GM23338 (cell line): ENCODE data around the gene MATCAP1. TPM values are rescaled to one million over a fixed set of nuclear protein-coding genes. Genes with fewer than 3 reads are reported as not detected.

Experiments
- ATAC-seq: fragments of 200-7000 bp; cut with Tn5 transposase; 3 replicates; pipeline ENCODE4 v1.9.1; 2020
- DNase-seq: peaks from one replicate; pipeline ENCODE4 v3.0.0-alpha.2; 2015; ENCODE audit warnings: low spot score
- H2AFZ ChIP-seq: fragments of 200-600 bp; sonication (generic); 2 replicates; pipeline ENCODE4 v1.8.0; 2016; ENCODE audit warnings: antibody characterized with exemption, mild to moderate bottlenecking, moderate library complexity
- H3F3A ChIP-seq: fragments of 200-600 bp; sonication (generic); replicated peaks from 2 replicates; pipeline ENCODE4 v1.8.0; 2017; ENCODE audit warnings: antibody characterized with exemption, mixed run types, low read depth
- H3K27ac ChIP-seq: fragments of 200-600 bp; sonication (generic); 2 replicates; pipeline ENCODE4 v1.6.1; 2016; ENCODE audit warnings: low read depth
- H3K27me3 ChIP-seq: fragments of 200-600 bp; sonication (generic); 2 replicates; pipeline ENCODE4 v1.8.0; 2016; ENCODE audit warnings: mild to moderate bottlenecking, mixed run types, moderate library complexity; ENCODE audit not compliant: insufficient read depth
- H3K36me3 ChIP-seq: fragments of 200-600 bp; sonication (generic); 2 replicates; pipeline ENCODE4 v1.8.0; 2016; ENCODE audit warnings: mild to moderate bottlenecking; ENCODE audit not compliant: insufficient read depth
- H3K4me1 ChIP-seq: fragments of 200-600 bp; sonication (generic); 2 replicates; pipeline ENCODE4 v1.8.0; 2016; ENCODE audit warnings: mild to moderate bottlenecking, moderate library complexity; ENCODE audit not compliant: insufficient read depth
- H3K4me2 ChIP-seq: fragments of 200-600 bp; sonication (generic); 2 replicates; pipeline ENCODE4 v1.7.1; 2017; ENCODE audit warnings: mixed run types
- H3K4me3 ChIP-seq: fragments of 200-600 bp; sonication (generic); 2 replicates; pipeline ENCODE4 v1.6.1; 2016; ENCODE audit warnings: mixed run types
- H3K79me2 ChIP-seq: fragments of 200-600 bp; sonication (generic); replicated peaks from 2 replicates; pipeline ENCODE4 v1.8.0; 2017; ENCODE audit warnings: mild to moderate bottlenecking; ENCODE audit not compliant: insufficient read depth
- H3K9me2 ChIP-seq: fragments of 200-600 bp; sonication (generic); 2 replicates; pipeline ENCODE4 v1.8.0; 2017; ENCODE audit not compliant: insufficient read depth
- H4K20me1 ChIP-seq: fragments of 200-600 bp; sonication (generic); replicated peaks from 2 replicates; pipeline ENCODE4 v1.8.0; 2017; ENCODE audit warnings: mild to moderate bottlenecking; ENCODE audit not compliant: insufficient read depth
- H3K27ac Mint-ChIP-seq: 2 replicates; pipeline ENCODE4 v1.8.0; 2020; ENCODE audit warnings: inconsistent platforms, mild to moderate bottlenecking, moderate library complexity, mixed read lengths
- H3K27me3 Mint-ChIP-seq: 3 replicates; pipeline ENCODE4 v1.8.0; 2022; ENCODE audit warnings: low read depth, mild to moderate bottlenecking, moderate library complexity, mixed read lengths, inconsistent platforms; ENCODE audit not compliant: insufficient read depth, poor library complexity
- H3K36me3 Mint-ChIP-seq: 3 replicates; pipeline ENCODE4 v1.8.0; 2021; ENCODE audit warnings: low read depth, mild to moderate bottlenecking, inconsistent platforms, moderate library complexity, mixed read lengths
- H3K4me1 Mint-ChIP-seq: 3 replicates; pipeline ENCODE4 v1.8.0; 2020; ENCODE audit warnings: mild to moderate bottlenecking, inconsistent platforms, mixed read lengths
- H3K4me3 Mint-ChIP-seq: 3 replicates; pipeline ENCODE4 v1.8.0; 2021; ENCODE audit warnings: moderate library complexity, mild to moderate bottlenecking, inconsistent platforms, mixed read lengths
- H3K9me3 Mint-ChIP-seq: 3 replicates; pipeline ENCODE4 v1.8.0; 2020; ENCODE audit warnings: moderate library complexity, mild to moderate bottlenecking, inconsistent platforms, mixed read lengths
- CREB1 ChIP-seq: fragments of 250-450 bp; sonication (Bioruptor Pico); IDR thresholded peaks from 2 replicates; pipeline ENCODE4 v1.5.0; 2020; ENCODE audit warnings: low read depth, mild to moderate bottlenecking, moderate library complexity
- CTCF ChIP-seq, 2 experiments: fragments of 200-600 bp in 1 of 2; sonication (generic) in 1 of 2; conservative IDR thresholded peaks; 2 replicates each; pipeline versions ENCODE4 v1.5.1 to v1.6.1; 2016 to 2017; ENCODE audit warnings: antibody characterized with exemption in 2 of 2, low read depth in 2 of 2, mild to moderate bottlenecking in 2 of 2, moderate library complexity in 1 of 2
- EZH2phosphoT487 ChIP-seq: fragments of 200-600 bp; sonication (generic); IDR thresholded peaks from one replicate; pipeline ENCODE4 v1.8.1; 2018; ENCODE audit warnings: antibody characterized with exemption; ENCODE audit not compliant: unreplicated experiment
- JUNB ChIP-seq: IDR thresholded peaks from one replicate; pipeline ENCODE4 v1.6.1; 2016; ENCODE audit warnings: antibody characterized with exemption; ENCODE audit not compliant: unreplicated experiment
- NANOG ChIP-seq: IDR thresholded peaks from 2 replicates; pipeline ENCODE4 v1.6.1; 2016; ENCODE audit warnings: antibody characterized with exemption, borderline replicate concordance
- ZNF114 ChIP-seq: fragments of 250-450 bp; sonication (Bioruptor Pico); IDR thresholded peaks from 2 replicates; pipeline ENCODE4 v1.5.0; 2020; ENCODE audit warnings: mild to moderate bottlenecking, moderate library complexity
- ZNF331 ChIP-seq: fragments of 250-450 bp; sonication (Bioruptor Pico); IDR thresholded peaks from 2 replicates; pipeline ENCODE4 v1.5.0; 2020; ENCODE audit warnings: low read depth, mild to moderate bottlenecking, moderate library complexity
- polyA plus RNA-seq: library from polyadenylated mRNA; unstranded; fragments of >200 nt; fragmentation: Nextera tagmentation; extraction: Ambion mirVana; gene quantifications from 2 replicates; pipeline ENCODE4 v1.2.1, GENCODE V29; 2016
- total RNA-seq: library from RNA; depleted of rRNA; stranded (reverse); fragments of >200 nt; shearing (Covaris generic); gene quantifications from 2 replicates; pipeline ENCODE4 v1.2.3, GENCODE V29; 2014
- TF ChIP-seq, protein P1 (sequence below): fragments of 250-450 bp; sonication (Bioruptor Pico); IDR thresholded peaks from 2 replicates; pipeline ENCODE4 v1.5.0; 2020; ENCODE audit warnings: mild to moderate bottlenecking, moderate library complexity
- TF ChIP-seq, protein P2 (sequence below): IDR thresholded peaks from one replicate; pipeline ENCODE4 v1.6.1; 2018; ENCODE audit warnings: antibody characterized with exemption; ENCODE audit not compliant: unreplicated experiment

MATCAP1 gene
- total and polyA plus RNA-seq, 2 experiments from 2014 or later, result 9.5 to 22.7 TPM

DNA sequence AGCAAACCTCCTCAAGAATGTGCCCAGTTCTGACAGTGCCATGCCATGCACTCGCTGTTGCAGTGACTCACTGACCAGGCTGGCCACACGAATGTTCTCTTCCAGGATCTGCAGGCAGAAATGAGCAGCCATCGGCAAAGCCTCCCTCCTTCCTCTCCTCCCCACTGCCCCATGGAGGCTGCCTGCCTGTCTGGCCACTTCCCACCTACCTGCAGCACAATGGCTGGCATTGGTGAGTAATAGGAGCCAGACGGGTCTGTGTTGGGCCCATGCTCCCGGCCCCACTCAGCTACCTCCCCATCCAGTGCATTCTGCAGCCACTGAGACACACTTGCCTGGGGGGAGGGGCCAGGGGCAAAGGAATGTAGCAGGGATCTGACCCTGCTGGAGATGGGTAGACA, 2.8 kb upstream of the MATCAP1 start:
- H3K4me1 Mint-ChIP-seq, result peaks cover 19% of the 10 kb centered on the region
- no peak overlapping the region for H2AFZ ChIP-seq
- ATAC-seq, result no peak

More for the DNA sequence above, 2.8 kb upstream of the MATCAP1 start:
- Mint-ChIP-seq H3K27me3 (peaks cover 30% of the 10 kb centered on the region), H3K4me3 (no peak overlapping the region), H3K36me3 (no peaks in the 10 kb centered on the region; the same call in 2 of the 3 replicates), H3K9me3 (no peaks in the 10 kb centered on the region; the same call in 2 of the 3 replicates), H3K27ac (no peak overlapping the region)
- H3K4me3 ChIP-seq, result no peak overlapping the region
- H3F3A ChIP-seq, result 0 out of 2 replicates have a peak, but pooled peaks cover 3% of the 10 kb centered on the region
- no peaks in the 10 kb centered on the region for H4K20me1 ChIP-seq
- H3K27me3 ChIP-seq, result peaks cover 28% of the 10 kb centered on the region
- H3K4me2 ChIP-seq, result no peak overlapping the region
- peak; percentile 58 for DNase-seq
- TF ChIP-seq, protein P1, sequence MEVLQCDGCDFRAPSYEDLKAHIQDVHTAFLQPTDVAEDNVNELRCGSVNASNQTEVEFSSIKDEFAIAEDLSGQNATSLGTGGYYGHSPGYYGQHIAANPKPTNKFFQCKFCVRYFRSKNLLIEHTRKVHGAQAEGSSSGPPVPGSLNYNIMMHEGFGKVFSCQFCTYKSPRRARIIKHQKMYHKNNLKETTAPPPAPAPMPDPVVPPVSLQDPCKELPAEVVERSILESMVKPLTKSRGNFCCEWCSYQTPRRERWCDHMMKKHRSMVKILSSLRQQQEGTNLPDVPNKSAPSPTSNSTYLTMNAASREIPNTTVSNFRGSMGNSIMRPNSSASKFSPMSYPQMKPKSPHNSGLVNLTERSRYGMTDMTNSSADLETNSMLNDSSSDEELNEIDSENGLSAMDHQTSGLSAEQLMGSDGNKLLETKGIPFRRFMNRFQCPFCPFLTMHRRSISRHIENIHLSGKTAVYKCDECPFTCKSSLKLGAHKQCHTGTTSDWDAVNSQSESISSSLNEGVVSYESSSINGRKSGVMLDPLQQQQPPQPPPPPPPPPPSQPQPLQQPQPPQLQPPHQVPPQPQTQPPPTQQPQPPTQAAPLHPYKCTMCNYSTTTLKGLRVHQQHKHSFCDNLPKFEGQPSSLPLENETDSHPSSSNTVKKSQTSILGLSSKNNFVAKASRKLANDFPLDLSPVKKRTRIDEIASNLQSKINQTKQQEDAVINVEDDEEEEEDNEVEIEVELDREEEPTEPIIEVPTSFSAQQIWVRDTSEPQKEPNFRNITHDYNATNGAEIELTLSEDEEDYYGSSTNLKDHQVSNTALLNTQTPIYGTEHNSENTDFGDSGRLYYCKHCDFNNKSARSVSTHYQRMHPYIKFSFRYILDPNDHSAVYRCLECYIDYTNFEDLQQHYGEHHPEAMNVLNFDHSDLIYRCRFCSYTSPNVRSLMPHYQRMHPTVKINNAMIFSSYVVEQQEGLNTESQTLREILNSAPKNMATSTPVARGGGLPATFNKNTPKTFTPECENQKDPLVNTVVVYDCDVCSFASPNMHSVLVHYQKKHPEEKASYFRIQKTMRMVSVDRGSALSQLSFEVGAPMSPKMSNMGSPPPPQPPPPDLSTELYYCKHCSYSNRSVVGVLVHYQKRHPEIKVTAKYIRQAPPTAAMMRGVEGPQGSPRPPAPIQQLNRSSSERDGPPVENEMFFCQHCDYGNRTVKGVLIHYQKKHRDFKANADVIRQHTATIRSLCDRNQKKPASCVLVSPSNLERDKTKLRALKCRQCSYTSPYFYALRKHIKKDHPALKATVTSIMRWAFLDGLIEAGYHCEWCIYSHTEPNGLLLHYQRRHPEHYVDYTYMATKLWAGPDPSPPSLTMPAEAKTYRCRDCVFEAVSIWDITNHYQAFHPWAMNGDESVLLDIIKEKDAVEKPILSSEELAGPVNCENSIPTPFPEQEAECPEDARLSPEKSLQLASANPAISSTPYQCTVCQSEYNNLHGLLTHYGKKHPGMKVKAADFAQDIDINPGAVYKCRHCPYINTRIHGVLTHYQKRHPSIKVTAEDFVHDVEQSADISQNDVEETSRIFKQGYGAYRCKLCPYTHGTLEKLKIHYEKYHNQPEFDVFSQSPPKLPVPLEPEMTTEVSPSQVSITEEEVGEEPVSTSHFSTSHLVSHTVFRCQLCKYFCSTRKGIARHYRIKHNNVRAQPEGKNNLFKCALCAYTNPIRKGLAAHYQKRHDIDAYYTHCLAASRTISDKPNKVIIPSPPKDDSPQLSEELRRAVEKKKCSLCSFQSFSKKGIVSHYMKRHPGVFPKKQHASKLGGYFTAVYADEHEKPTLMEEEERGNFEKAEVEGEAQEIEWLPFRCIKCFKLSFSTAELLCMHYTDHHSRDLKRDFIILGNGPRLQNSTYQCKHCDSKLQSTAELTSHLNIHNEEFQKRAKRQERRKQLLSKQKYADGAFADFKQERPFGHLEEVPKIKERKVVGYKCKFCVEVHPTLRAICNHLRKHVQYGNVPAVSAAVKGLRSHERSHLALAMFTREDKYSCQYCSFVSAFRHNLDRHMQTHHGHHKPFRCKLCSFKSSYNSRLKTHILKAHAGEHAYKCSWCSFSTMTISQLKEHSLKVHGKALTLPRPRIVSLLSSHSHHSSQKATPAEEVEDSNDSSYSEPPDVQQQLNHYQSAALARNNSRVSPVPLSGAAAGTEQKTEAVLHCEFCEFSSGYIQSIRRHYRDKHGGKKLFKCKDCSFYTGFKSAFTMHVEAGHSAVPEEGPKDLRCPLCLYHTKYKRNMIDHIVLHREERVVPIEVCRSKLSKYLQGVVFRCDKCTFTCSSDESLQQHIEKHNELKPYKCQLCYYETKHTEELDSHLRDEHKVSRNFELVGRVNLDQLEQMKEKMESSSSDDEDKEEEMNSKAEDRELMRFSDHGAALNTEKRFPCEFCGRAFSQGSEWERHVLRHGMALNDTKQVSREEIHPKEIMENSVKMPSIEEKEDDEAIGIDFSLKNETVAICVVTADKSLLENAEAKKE (CRISPR knock-in tag), result no peak
- TF ChIP-seq ZNF114 (CRISPR knock-in tag) (no peak), NANOG (no peak), JUNB (no peak), CREB1 (CRISPR knock-in tag) (no peak), ZNF331 (CRISPR knock-in tag) (no peak), CTCF (conservative IDR thresholded peaks at IDR 0.05; ENCODE audit: low read depth in 2 of 2) (no peak), EZH2phosphoT487 (no peak)
- TF ChIP-seq, protein P2, sequence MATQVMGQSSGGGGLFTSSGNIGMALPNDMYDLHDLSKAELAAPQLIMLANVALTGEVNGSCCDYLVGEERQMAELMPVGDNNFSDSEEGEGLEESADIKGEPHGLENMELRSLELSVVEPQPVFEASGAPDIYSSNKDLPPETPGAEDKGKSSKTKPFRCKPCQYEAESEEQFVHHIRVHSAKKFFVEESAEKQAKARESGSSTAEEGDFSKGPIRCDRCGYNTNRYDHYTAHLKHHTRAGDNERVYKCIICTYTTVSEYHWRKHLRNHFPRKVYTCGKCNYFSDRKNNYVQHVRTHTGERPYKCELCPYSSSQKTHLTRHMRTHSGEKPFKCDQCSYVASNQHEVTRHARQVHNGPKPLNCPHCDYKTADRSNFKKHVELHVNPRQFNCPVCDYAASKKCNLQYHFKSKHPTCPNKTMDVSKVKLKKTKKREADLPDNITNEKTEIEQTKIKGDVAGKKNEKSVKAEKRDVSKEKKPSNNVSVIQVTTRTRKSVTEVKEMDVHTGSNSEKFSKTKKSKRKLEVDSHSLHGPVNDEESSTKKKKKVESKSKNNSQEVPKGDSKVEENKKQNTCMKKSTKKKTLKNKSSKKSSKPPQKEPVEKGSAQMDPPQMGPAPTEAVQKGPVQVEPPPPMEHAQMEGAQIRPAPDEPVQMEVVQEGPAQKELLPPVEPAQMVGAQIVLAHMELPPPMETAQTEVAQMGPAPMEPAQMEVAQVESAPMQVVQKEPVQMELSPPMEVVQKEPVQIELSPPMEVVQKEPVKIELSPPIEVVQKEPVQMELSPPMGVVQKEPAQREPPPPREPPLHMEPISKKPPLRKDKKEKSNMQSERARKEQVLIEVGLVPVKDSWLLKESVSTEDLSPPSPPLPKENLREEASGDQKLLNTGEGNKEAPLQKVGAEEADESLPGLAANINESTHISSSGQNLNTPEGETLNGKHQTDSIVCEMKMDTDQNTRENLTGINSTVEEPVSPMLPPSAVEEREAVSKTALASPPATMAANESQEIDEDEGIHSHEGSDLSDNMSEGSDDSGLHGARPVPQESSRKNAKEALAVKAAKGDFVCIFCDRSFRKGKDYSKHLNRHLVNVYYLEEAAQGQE, result no peak
- H3K27ac ChIP-seq, result no peak overlapping the region
- peaks cover 10% of the 10 kb centered on the region for H3K79me2 ChIP-seq
- peaks cover 17% of the 10 kb centered on the region for H3K4me1 ChIP-seq
- H3K36me3 ChIP-seq, result no peaks in the 10 kb centered on the region
- H3K9me2 ChIP-seq, result no peaks in the 10 kb centered on the region
